Measurements from ENCODE around the gene RETSAT. TPM values are rescaled to one million over a fixed set of nuclear protein-coding genes. Genes with fewer than 3 reads are reported as not detected.
A peak's percentile ranks its signal among the peaks of the same experiment; 100 is the strongest.

Gene RETSAT
- total and polyA plus RNA-seq, 2 of the 4 experiments (the other 2 are of a cell fraction): 25.6 to 32.3 TPM

GRCh38 chr2:85376291-85377065 lies 22.1 kb upstream of the RETSAT start:
- Histone ChIP-seq H3K36me3 (ENCODE audit: control insufficient read depth, insufficient read depth, low read length) (peaks cover 9% of the 10 kb centered on the region), H3K79me1 (ENCODE audit: low read depth in 1 of 2, low read length in 2 of 2) (0 out of 4 replicates have a peak, but pooled peaks cover 0 to 4% of the 10 kb centered on the region in 2 experiments), H2AFZ (replicated peaks; ENCODE audit: low read length, poor library complexity) (no peak overlapping the region), H3K23ac (ENCODE audit: low read depth, low read length) (no peak overlapping the region), H3K4me1 (ENCODE audit: control insufficient read depth, insufficient read depth, low read length) (peaks cover 11% of the 10 kb centered on the region), H3K4me3 (ENCODE audit: insufficient read depth, low read depth, low read length) (no peak overlapping the region), H2AK5ac (ENCODE audit: low read depth, low read length) (no peak overlapping the region), H3K9me3 (ENCODE audit: control insufficient read depth, insufficient read depth, low read length) (no peaks in the 10 kb centered on the region), H3K27ac (ENCODE audit: insufficient read depth, low read length) (peak overlapping the region; percentile 80; the same call in 1 of the 2 replicates), H4K5ac (ENCODE audit: low read depth, low read length) (peak overlapping the region; percentile 4; the same call in 1 of the 2 replicates), H4K91ac (ENCODE audit: insufficient read depth, low read depth, low read length) (no peak overlapping the region), H2BK5ac (ENCODE audit: low read depth, low read length, poor library complexity, severe bottlenecking) (no peak overlapping the region), H2BK15ac (ENCODE audit: low read depth, low read length) (no peak overlapping the region), H3K18ac (ENCODE audit: low read depth, low read length) (no peak overlapping the region; the same call in 1 of the 2 replicates), H3K14ac (replicated peaks; ENCODE audit: low read depth, low read length) (no peak overlapping the region), H3K4me2 (ENCODE audit: low read depth, low read length) (no peak overlapping the region; the same call in 1 of the 2 replicates), H2BK20ac (ENCODE audit: low read depth, low read length) (no peak overlapping the region), H3K56ac (ENCODE audit: extremely low read depth, insufficient read depth, low read length) (no peak overlapping the region), H2AK9ac (replicated peaks; ENCODE audit: low read depth, low read length, poor library complexity) (peak overlapping the region; percentile 56), H2BK120ac (ENCODE audit: low read depth, low read length) (no peak overlapping the region), H4K8ac (ENCODE audit: low read depth in 2 of 2, low read length in 2 of 2) (no peak overlapping the region), H3K27me3 (ENCODE audit: control insufficient read depth, insufficient read depth, low read length) (no peaks in the 10 kb centered on the region), H3K9ac (ENCODE audit: low read depth, low read length) (no peak overlapping the region; the same call in 1 of the 2 replicates), H3K9me1 (ENCODE audit: insufficient read depth, low read length) (peaks cover 6% of the 10 kb centered on the region), H3K4ac (ENCODE audit: low read depth, low read length) (no peak overlapping the region), H4K20me1 (ENCODE audit: insufficient read depth, low read length) (no peaks in the 10 kb centered on the region; the same call in 1 of the 2 replicates)
- BruUV-seq (replicated peaks): no TSS peak
- ATAC-seq (ENCODE audit: low read depth): peak; percentile 95
- peak; percentile 63 for DNase-seq
- no peak for TF ChIP-seq MXI1 (IDR thresholded peaks at IDR 0.05; ENCODE audit: borderline replicate concordance, low read depth, low read length)
- TF ChIP-seq POLR2A (IDR thresholded peaks at IDR 0.05; ENCODE audit: low read depth, low read length): no peak
- in situ Hi-C loops (cut with MboI; ENCODE audit: low sequenced_read_pairs) (no loop called here), intact Hi-C loops (cut with micrococcal nuclease) (no loop called here), dilution Hi-C loops (cut with HindIII; ENCODE audit: low sequenced_read_pairs, unreplicated experiment) (no loop called here)
- ChIA-PET POLR2A (ENCODE audit: unreplicated experiment) (interaction anchor here (0.6 kb wide), 1 partner anchor 12 kb away, joined by 3 read pairs; no protein-coding TSS in a partner anchor), CTCF (no interaction called here)
- WGBS, 2 experiments (ENCODE audit: extremely low coverage in 2 of 2, insufficient read length in 1 of 2): no CpG with 5 or more reads among the region's 5 CpGs

Measured in IMR-90 (cell line).